ENCODE results near the gene UVRAG. TPM values are rescaled to one million over a fixed set of nuclear protein-coding genes. Genes with fewer than 3 reads are reported as not detected.

Gene UVRAG
- total RNA-seq, 4 donors from 2014 or later: 14.6 to 28.0 (median 20.7) TPM

DNA sequence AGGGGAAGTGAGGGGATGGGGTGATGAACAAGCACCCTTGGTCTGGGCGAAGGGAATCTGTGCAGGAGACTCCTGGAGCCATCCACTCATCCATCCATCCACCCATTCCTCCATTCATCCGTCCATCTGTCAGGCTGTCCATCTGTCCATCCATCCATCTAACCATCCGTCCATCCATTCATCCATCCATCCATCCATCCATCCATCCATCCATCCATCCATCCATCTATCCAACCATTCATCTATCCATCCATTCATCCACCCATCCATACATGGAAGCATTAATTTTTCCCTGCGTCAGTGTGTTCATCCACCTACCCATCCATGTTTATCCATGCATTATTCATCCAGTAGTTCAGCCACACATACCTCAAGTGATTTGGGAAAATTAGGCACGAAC, 359.3 kb downstream of the UVRAG start:
- intact Hi-C loops (cut with DNase I; ENCODE audit: low total_unique reads): no loop called here
- H3K4me3 ChIP-seq (ENCODE audit: low read depth, poor library complexity, severe bottlenecking): no peak overlapping the region
- WGBS, 2 donors: 90% methylated on average over 5 of the region's 5 CpGs
- DNase-seq (ENCODE audit: low spot score in 2 of 2): no peak
- TF ChIP-seq, protein P1, sequence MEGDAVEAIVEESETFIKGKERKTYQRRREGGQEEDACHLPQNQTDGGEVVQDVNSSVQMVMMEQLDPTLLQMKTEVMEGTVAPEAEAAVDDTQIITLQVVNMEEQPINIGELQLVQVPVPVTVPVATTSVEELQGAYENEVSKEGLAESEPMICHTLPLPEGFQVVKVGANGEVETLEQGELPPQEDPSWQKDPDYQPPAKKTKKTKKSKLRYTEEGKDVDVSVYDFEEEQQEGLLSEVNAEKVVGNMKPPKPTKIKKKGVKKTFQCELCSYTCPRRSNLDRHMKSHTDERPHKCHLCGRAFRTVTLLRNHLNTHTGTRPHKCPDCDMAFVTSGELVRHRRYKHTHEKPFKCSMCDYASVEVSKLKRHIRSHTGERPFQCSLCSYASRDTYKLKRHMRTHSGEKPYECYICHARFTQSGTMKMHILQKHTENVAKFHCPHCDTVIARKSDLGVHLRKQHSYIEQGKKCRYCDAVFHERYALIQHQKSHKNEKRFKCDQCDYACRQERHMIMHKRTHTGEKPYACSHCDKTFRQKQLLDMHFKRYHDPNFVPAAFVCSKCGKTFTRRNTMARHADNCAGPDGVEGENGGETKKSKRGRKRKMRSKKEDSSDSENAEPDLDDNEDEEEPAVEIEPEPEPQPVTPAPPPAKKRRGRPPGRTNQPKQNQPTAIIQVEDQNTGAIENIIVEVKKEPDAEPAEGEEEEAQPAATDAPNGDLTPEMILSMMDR (IDR thresholded peaks at IDR 0.05): no peak
- TF ChIP-seq POLR2A (IDR thresholded peaks at IDR 0.05): no peak

GRCh38 chr11:76175783-76176182, 360.8 kb downstream of the UVRAG start:
- intact Hi-C loops (cut with DNase I; ENCODE audit: low total_unique reads): no loop called here
- 77 to 78% methylated on average over 4 of the region's 4 CpGs for WGBS, 2 donors
- no peak overlapping the region for H3K4me3 ChIP-seq (ENCODE audit: low read depth, poor library complexity, severe bottlenecking)
- no peak for DNase-seq (ENCODE audit: low spot score in 2 of 2)
- TF ChIP-seq, protein P1 (IDR thresholded peaks at IDR 0.05): no peak
- TF ChIP-seq POLR2A (IDR thresholded peaks at IDR 0.05): no peak

DNA sequence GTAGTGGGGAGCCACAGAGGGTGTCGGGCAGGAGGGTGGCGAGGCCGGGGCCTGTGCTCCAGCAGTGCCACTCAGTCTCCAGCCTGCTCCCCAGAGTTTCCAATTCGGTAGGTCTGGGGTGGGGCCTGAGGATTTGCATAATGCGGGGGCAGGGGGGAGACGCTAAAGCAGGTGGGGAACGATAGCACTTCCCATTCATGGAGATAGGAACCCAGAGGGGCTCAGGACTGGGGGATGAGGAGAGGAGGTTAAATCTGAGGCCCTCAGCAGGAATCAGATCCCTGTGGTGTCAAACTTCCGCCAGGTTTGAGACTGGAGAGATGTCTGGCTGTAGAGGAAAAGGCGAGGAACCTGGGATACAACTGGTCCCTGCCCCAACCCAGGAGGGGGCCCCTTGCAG, 361.5 kb downstream of the UVRAG start:
- TF ChIP-seq, protein P1 (IDR thresholded peaks at IDR 0.05): no peak
- TF ChIP-seq POLR2A (IDR thresholded peaks at IDR 0.05): no peak
- DNase-seq (ENCODE audit: low spot score in 2 of 2): no peak
- intact Hi-C loops (cut with DNase I; ENCODE audit: low total_unique reads): no loop called here
- H3K4me3 ChIP-seq (ENCODE audit: low read depth, poor library complexity, severe bottlenecking): no peak overlapping the region
- WGBS, 2 donors: 87 to 93% methylated on average over 9 of the region's 9 CpGs

DNA sequence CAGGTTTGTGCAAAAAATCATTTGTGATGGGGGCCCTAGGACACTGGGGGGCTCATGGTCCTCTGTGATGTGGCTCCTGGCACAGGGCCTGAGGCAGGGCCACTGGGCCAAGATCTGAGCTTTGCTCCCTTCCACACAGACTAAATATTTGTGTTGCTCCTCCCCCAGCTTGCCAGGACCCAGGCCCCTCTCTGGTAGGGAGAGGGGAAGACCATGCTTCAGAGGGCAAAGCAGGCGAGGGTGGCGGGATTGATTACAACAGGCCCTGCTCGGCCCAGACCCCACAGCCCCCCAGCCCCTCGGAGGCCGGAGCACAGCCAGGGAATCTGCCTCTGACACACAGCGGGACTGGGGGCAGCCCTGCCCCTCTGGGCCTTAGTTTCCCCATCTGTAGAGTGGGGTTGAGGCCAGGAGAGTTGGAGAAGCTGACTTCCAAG, 362.3 kb downstream of the UVRAG start:
- no peak for TF ChIP-seq POLR2A (IDR thresholded peaks at IDR 0.05)
- TF ChIP-seq, protein P1 (IDR thresholded peaks at IDR 0.05): no peak
- H3K4me3 ChIP-seq (ENCODE audit: low read depth, poor library complexity, severe bottlenecking): no peak overlapping the region
- intact Hi-C loops (cut with DNase I; ENCODE audit: low total_unique reads): no loop called here
- no peak for DNase-seq (ENCODE audit: low spot score in 2 of 2)
- WGBS, 2 donors: 95 to 100% methylated on average over 2 to 6 of the region's 6 CpGs

GRCh38 chr11:76179147-76179546, 364.1 kb downstream of the UVRAG start:
- WGBS, 2 donors: 85 to 88% methylated on average over 6 to 13 of the region's 13 CpGs
- H3K4me3 ChIP-seq (ENCODE audit: low read depth, poor library complexity, severe bottlenecking): no peak overlapping the region
- DNase-seq (ENCODE audit: low spot score in 2 of 2): no peak
- TF ChIP-seq POLR2A (IDR thresholded peaks at IDR 0.05): no peak
- TF ChIP-seq, protein P1 (IDR thresholded peaks at IDR 0.05): no peak
- intact Hi-C loops (cut with DNase I; ENCODE audit: low total_unique reads): no loop called here

DNA sequence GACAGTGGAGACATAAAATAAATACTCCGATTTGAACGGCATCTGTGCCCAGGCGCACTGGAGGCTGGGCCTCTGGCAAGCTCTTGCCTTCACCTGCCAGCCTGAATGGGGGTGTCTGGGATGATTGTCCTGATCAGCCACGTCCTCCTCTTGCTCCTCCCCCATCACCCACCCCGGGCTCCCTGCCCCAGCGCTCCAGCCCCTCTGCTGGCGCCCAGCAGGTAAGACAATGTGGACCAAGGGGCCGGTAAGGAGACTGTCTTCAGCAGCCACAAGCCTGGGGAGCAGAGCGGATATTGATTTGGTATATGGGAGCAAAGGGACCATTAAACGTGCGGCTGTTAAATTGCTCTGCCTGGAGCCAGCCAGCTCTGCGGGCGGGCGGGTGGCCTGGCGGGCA, 366.4 kb downstream of the UVRAG start:
- TF ChIP-seq, protein P1 (IDR thresholded peaks at IDR 0.05): no peak
- no peak for TF ChIP-seq POLR2A (IDR thresholded peaks at IDR 0.05)
- DNase-seq (ENCODE audit: low spot score in 2 of 2): no peak
- WGBS, 2 donors: 91 to 93% methylated on average over 15 of the region's 15 CpGs
- intact Hi-C loops (cut with DNase I; ENCODE audit: low total_unique reads): no loop called here
- no peak overlapping the region for H3K4me3 ChIP-seq (ENCODE audit: low read depth, poor library complexity, severe bottlenecking)

Data from lower leg skin (tissue), 4 donors.